Central memory CD8-positive, alpha-beta T cell (primary cell): ENCODE results near the gene GRK1.

Experiments used
- ATAC-seq: fragments of 150-1000 bp; cut with Tn5 transposase; replicated peaks from 2 replicates; pipeline ENCODE4 v1.10.0; 2022; ENCODE audit warnings: mild to moderate bottlenecking, moderate FRiP score, moderate number of reproducible peaks; ENCODE audit not compliant: poor library complexity, severe bottlenecking; ENCODE audit errors: extremely low read depth
- DNase-seq, 2 donors: peaks; one replicate each; pipeline ENCODE4 v3.0.0; 2021; ENCODE audit warnings: low spot score in 2 of 2
- H3K27ac Mint-ChIP-seq: one replicate; pipeline ENCODE4 v1.8.0; 2022; ENCODE audit warnings: low read depth, mild to moderate bottlenecking, moderate library complexity, mixed read lengths
- H3K27me3 Mint-ChIP-seq: one replicate; pipeline ENCODE4 v1.8.0; 2022; ENCODE audit warnings: mixed read lengths
- H3K36me3 Mint-ChIP-seq: one replicate; pipeline ENCODE4 v1.8.0; 2022; ENCODE audit warnings: mild to moderate bottlenecking, moderate library complexity, mixed read lengths; ENCODE audit not compliant: insufficient read depth
- H3K4me1 Mint-ChIP-seq: one replicate; pipeline ENCODE4 v1.8.0; 2022; ENCODE audit warnings: mixed read lengths
- H3K4me3 Mint-ChIP-seq: one replicate; pipeline ENCODE4 v1.8.0; 2022; ENCODE audit warnings: mild to moderate bottlenecking, moderate library complexity, mixed read lengths
- H3K9me3 Mint-ChIP-seq: one replicate; pipeline ENCODE4 v1.8.0; 2022; ENCODE audit warnings: mixed read lengths

Gene GRK1

GRCh38 chr13:113762075-113762474 lies 95.1 kb downstream of the GRK1 start:
- Mint-ChIP-seq H3K36me3 (peaks cover 6% of the 10 kb centered on the region), H3K4me3 (no peak overlapping the region), H3K27ac (no peak overlapping the region), H3K4me1 (peaks cover 13% of the 10 kb centered on the region), H3K27me3 (peaks cover 79% of the 10 kb centered on the region), H3K9me3 (no peaks in the 10 kb centered on the region)
- DNase-seq (no peak), ATAC-seq (no peak)

GRCh38 chr13:113762538-113762937 lies 95.5 kb downstream of the GRK1 start:
- H3K9me3 Mint-ChIP-seq = no peaks in the 10 kb centered on the region
- peaks cover 75% of the 10 kb centered on the region for H3K27me3 Mint-ChIP-seq
- ATAC-seq = no peak
- no peak for DNase-seq
- H3K36me3 Mint-ChIP-seq = peaks cover 6% of the 10 kb centered on the region
- no peak overlapping the region for H3K27ac Mint-ChIP-seq
- peaks cover 13% of the 10 kb centered on the region for H3K4me1 Mint-ChIP-seq
- H3K4me3 Mint-ChIP-seq = no peak overlapping the region

- H3K4me1 Mint-ChIP-seq = peaks cover 13% of the 10 kb centered on the region
- peaks cover 75% of the 10 kb centered on the region for H3K27me3 Mint-ChIP-seq
- H3K9me3 Mint-ChIP-seq = no peaks in the 10 kb centered on the region
- H3K36me3 Mint-ChIP-seq = peaks cover 6% of the 10 kb centered on the region
- no peak for ATAC-seq
- no peak overlapping the region for H3K4me3 Mint-ChIP-seq
- DNase-seq = no peak
- H3K27ac Mint-ChIP-seq = no peak overlapping the region
Observed at GRCh38 chr13:113763254-113763653, 96.2 kb downstream of the GRK1 start.

- Mint-ChIP-seq H3K36me3 (peaks cover 6% of the 10 kb centered on the region), H3K9me3 (no peaks in the 10 kb centered on the region), H3K4me1 (peaks cover 7% of the 10 kb centered on the region), H3K27me3 (peaks cover 80% of the 10 kb centered on the region), H3K27ac (no peak overlapping the region), H3K4me3 (no peak overlapping the region)
- DNase-seq (no peak), ATAC-seq (no peak)
Observed at GRCh38 chr13:113763961-113764792, 97.2 kb downstream of the GRK1 start.

- Mint-ChIP-seq H3K27me3 (peaks cover 72% of the 10 kb centered on the region), H3K4me3 (no peak overlapping the region), H3K36me3 (peaks cover 4% of the 10 kb centered on the region), H3K9me3 (no peaks in the 10 kb centered on the region), H3K4me1 (no peaks in the 10 kb centered on the region), H3K27ac (no peak overlapping the region)
- ATAC-seq (no peak), DNase-seq (no peak)
Observed at GRCh38 chr13:113764793-113765563, 98.0 kb downstream of the GRK1 start.

- DNase-seq = no peak
- no peak for ATAC-seq
- H3K27me3 Mint-ChIP-seq = peaks cover 67% of the 10 kb centered on the region
- H3K4me1 Mint-ChIP-seq = no peaks in the 10 kb centered on the region
- H3K36me3 Mint-ChIP-seq = peaks cover 4% of the 10 kb centered on the region
- H3K27ac Mint-ChIP-seq = no peak overlapping the region
- H3K4me3 Mint-ChIP-seq = no peak overlapping the region
- no peaks in the 10 kb centered on the region for H3K9me3 Mint-ChIP-seq
Observed at GRCh38 chr13:113765564-113765910, 98.5 kb downstream of the GRK1 start.

GRCh38 chr13:113766035-113766800 lies 99.2 kb downstream of the GRK1 start:
- Mint-ChIP-seq H3K36me3 (peaks cover 2% of the 10 kb centered on the region), H3K4me1 (no peaks in the 10 kb centered on the region), H3K4me3 (no peak overlapping the region), H3K9me3 (no peaks in the 10 kb centered on the region), H3K27ac (peak overlapping the region; percentile 64), H3K27me3 (peaks cover 60% of the 10 kb centered on the region)
- no peak for ATAC-seq
- DNase-seq = no peak

GRCh38 chr13:113767366-113767765 lies 100.3 kb downstream of the GRK1 start:
- ATAC-seq (no peak), DNase-seq (no peak)
- Mint-ChIP-seq H3K4me1 (no peaks in the 10 kb centered on the region), H3K9me3 (no peaks in the 10 kb centered on the region), H3K4me3 (no peak overlapping the region), H3K27ac (no peak overlapping the region), H3K27me3 (peaks cover 49% of the 10 kb centered on the region), H3K36me3 (peaks cover 2% of the 10 kb centered on the region)

- Mint-ChIP-seq H3K27me3 (peaks cover 40% of the 10 kb centered on the region), H3K27ac (no peak overlapping the region), H3K4me1 (no peaks in the 10 kb centered on the region), H3K9me3 (no peaks in the 10 kb centered on the region), H3K36me3 (peaks cover 2% of the 10 kb centered on the region), H3K4me3 (no peak overlapping the region)
- ATAC-seq (no peak), DNase-seq (no peak)
Observed at GRCh38 chr13:113768018-113768905, 101.2 kb downstream of the GRK1 start.

GRCh38 chr13:113769106-113769505 lies 102.1 kb downstream of the GRK1 start:
- Mint-ChIP-seq H3K27me3 (peaks cover 31% of the 10 kb centered on the region), H3K36me3 (peaks cover 2% of the 10 kb centered on the region), H3K9me3 (no peaks in the 10 kb centered on the region), H3K4me3 (no peak overlapping the region), H3K4me1 (no peaks in the 10 kb centered on the region), H3K27ac (no peak overlapping the region)
- no peak for ATAC-seq
- DNase-seq = no peak

GRCh38 chr13:113769881-113770280 lies 102.9 kb downstream of the GRK1 start:
- Mint-ChIP-seq H3K9me3 (no peaks in the 10 kb centered on the region), H3K27ac (no peak overlapping the region), H3K27me3 (peaks cover 26% of the 10 kb centered on the region), H3K4me1 (no peaks in the 10 kb centered on the region), H3K4me3 (no peak overlapping the region), H3K36me3 (peaks cover 2% of the 10 kb centered on the region)
- ATAC-seq (no peak), DNase-seq (no peak)

- peaks cover 21% of the 10 kb centered on the region for H3K27me3 Mint-ChIP-seq
- no peaks in the 10 kb centered on the region for H3K4me1 Mint-ChIP-seq
- H3K4me3 Mint-ChIP-seq = no peak overlapping the region
- no peak overlapping the region for H3K27ac Mint-ChIP-seq
- ATAC-seq = no peak
- H3K9me3 Mint-ChIP-seq = no peaks in the 10 kb centered on the region
- DNase-seq = no peak
- H3K36me3 Mint-ChIP-seq = no peaks in the 10 kb centered on the region
Observed at GRCh38 chr13:113770441-113770840, 103.4 kb downstream of the GRK1 start.
